Measurements from ENCODE around the gene LENG9.

- no peak for TF ChIP-seq CTCF (IDR thresholded peaks at IDR 0.05)
- no peak for TF ChIP-seq POLR2A (IDR thresholded peaks at IDR 0.05)
Observed at GRCh38 chr19:54428323-54429175, 35.0 kb downstream of the LENG9 start.

Measured in stomach (tissue), 4 donors.